Ovary (tissue), 9 donors: Measurements from ENCODE around the gene NMT2. TPM values are rescaled to one million over a fixed set of nuclear protein-coding genes. Genes with fewer than 3 reads are reported as not detected.

Experiments used
- DNase-seq, 5 donors: peaks; one replicate each; pipeline ENCODE4 v3.0.0-alpha.2; 2019 to 2020
- H3K27ac ChIP-seq, 2 donors: fragments of 200-600 bp; one replicate each; pipeline versions ENCODE4 v1.5.1 to v1.8.0; 2019 to 2022
- H3K27me3 ChIP-seq: fragments of 200-600 bp; one replicate; pipeline ENCODE4 v1.8.0; 2022
- H3K36me3 ChIP-seq: fragments of 200-600 bp; sonication (generic); one replicate; pipeline ENCODE4 v1.5.1; 2019
- H3K4me1 ChIP-seq: one replicate; pipeline ENCODE4 v1.8.1; 2013; ENCODE audit warnings: mild to moderate bottlenecking, moderate library complexity; ENCODE audit not compliant: insufficient read depth
- H3K4me3 ChIP-seq: fragments of 200-600 bp; sonication (generic); one replicate; pipeline ENCODE4 v1.5.1; 2017
- H3K9me3 ChIP-seq, 2 donors: fragments of 200-600 bp in 1 of 2; sonication (generic) in 1 of 2; one replicate each; pipeline versions ENCODE4 v1.5.1 to v1.8.1; 2013 to 2019; ENCODE audit warnings: mild to moderate bottlenecking in 1 of 2, moderate library complexity in 1 of 2
- EP300 ChIP-seq: sonication (generic); formaldehyde crosslinking; IDR thresholded peaks from one replicate; pipeline ENCODE4 v1.6.1; 2017; ENCODE audit warnings: antibody characterized with exemption
- POLR2A ChIP-seq: fragments of 450-650 bp; IDR thresholded peaks from one replicate; pipeline ENCODE4 v1.6.1; 2017; ENCODE audit warnings: antibody characterized with exemption, mild to moderate bottlenecking, moderate library complexity
- WGBS, 3 donors: extraction: QIAGEN DNeasy Blood & Tissue Kit in 1 of 3; methylation state at CpG; one replicate each; pipeline versions ENCODE4 v1.1.5 to v1.1.7; 2013 to 2017; 5-methylcytosine and 5-hydroxymethylcytosine counted together
- intact Hi-C, 4 donors: fragments of 100-400 bp; cut with DNase I; formaldehyde crosslinking; loops; one replicate each; pipeline versions ENCODE4 v1.11.0 to v1.15.1; 2022 to 2023
- polyA plus RNA-seq, 2 donors: library from polyadenylated mRNA; stranded (reverse); fragments of 200-250 nt in 1 of 2; fragments of 350-450 nt in 1 of 2; fragmentation: Illumina TruSeq in 1 of 2; extraction: RNeasy Lipid Tissue Mini Kit (QIAGEN cat#74804) in 1 of 2; gene quantifications; one replicate each; pipeline ENCODE4 v1.2.3, GENCODE V29; 2013 to 2014
- total RNA-seq, 7 donors: library from RNA; depleted of rRNA in 2 of 7; stranded (reverse); fragments of >200 nt in 2 of 7; fragmentation: NEBNext Ultra II Directional in 3 of 7; extraction: Animal tissue kit (Norgen Biotek cat#: 25700) in 3 of 7; gene quantifications; one replicate each; pipeline versions ENCODE4 v1.1.0 to v1.2.4, GENCODE V29; 2016 to 2023
- TF ChIP-seq, protein P1 (sequence below), 3 donors: fragments of 450-650 bp in 2 of 3; fragments of 200-600 bp in 1 of 3; IDR thresholded peaks; one replicate each; pipeline versions ENCODE4 v1.5.1 to v1.8.0; 2016 to 2022; ENCODE audit warnings: antibody characterized with exemption in 3 of 3, mild to moderate bottlenecking in 1 of 3
- donor health status: DM: no; HTN: no; CAD: no; lungs with moderate emphysema.
- donor health status: DM: no; HTN: no; CAD: no.
- donor health status: Bipolar disorder and iron deficiency.
- donor health status: DM: yes; HTN: yes; CAD: no.
- donor health status: DM: no; HTN: no; CAD: no.
- donor health status: DM: yes; HTN: yes; CAD: no.

NMT2 gene
- total and polyA plus RNA-seq, 9 donors = 11.5 to 30.3 (median 25.8) TPM

DNA sequence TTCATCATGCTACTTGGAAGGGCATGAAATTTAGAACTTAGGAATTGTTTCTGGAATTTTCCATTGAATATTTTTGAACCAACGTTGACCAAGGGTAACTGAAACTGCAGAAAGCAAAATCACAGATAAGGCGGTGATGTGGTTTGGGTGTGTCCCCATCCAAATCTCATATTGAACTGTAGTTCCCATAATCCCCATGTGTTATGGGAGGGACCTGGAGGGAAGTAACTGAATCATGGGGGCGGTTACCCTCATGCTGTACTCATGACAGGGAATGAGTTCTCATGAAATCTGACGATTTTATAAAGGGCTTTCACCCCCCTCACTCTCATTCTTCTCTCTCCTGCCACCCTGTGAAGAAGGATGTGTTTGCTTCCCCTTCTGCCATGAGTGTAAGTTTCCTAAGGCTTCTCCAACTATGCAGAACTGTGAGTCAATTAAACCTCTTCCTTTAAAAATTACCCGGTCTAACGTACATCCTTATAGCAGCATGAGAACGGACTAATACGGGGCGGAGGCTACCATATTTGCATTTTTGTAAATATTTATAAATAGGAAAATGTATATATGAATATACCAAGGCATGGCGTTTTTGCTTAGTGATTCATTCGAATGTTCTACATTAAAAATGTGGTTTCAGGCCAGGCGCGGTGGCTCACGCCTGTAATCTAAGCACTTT is 12.4 kb downstream of the NMT2 start:
- WGBS, 3 donors = 91 to 92% (median 91%) methylated on average over 14 of the region's 14 CpGs
- Histone ChIP-seq H3K36me3 (no peaks in the 10 kb centered on the region), H3K4me3 (no peak overlapping the region), H3K4me1 (peaks cover 2% of the 10 kb centered on the region), H3K27me3 (no peaks in the 10 kb centered on the region), H3K27ac (no peak overlapping the region), H3K9me3 (no peaks in the 10 kb centered on the region)
- no peak for DNase-seq
- intact Hi-C loops = no loop called here
- TF ChIP-seq, protein P1, sequence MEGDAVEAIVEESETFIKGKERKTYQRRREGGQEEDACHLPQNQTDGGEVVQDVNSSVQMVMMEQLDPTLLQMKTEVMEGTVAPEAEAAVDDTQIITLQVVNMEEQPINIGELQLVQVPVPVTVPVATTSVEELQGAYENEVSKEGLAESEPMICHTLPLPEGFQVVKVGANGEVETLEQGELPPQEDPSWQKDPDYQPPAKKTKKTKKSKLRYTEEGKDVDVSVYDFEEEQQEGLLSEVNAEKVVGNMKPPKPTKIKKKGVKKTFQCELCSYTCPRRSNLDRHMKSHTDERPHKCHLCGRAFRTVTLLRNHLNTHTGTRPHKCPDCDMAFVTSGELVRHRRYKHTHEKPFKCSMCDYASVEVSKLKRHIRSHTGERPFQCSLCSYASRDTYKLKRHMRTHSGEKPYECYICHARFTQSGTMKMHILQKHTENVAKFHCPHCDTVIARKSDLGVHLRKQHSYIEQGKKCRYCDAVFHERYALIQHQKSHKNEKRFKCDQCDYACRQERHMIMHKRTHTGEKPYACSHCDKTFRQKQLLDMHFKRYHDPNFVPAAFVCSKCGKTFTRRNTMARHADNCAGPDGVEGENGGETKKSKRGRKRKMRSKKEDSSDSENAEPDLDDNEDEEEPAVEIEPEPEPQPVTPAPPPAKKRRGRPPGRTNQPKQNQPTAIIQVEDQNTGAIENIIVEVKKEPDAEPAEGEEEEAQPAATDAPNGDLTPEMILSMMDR (IDR thresholded peaks at IDR 0.05) = no peak
- TF ChIP-seq POLR2A (no peak), EP300 (no peak)

DNA sequence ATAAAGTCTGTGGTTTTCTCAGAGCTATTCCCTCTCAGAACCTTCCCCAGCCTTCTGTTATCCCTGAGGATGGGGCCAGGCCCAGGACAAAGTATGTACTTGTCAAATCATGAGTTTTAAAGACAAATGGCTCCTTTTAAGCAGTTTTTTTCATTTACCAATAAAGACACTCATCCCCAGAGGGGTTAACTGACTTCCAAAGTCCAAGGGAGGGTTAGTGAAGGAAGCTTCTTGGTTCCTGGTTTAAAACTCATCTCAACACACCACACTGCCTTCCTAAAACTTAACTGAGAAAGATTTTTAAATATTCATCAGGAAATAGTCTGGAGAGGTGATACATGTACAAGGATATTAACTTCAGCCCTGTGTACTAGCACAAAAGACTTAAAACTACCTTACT is 15.9 kb downstream of the NMT2 start:
- TF ChIP-seq POLR2A (no peak), EP300 (no peak)
- TF ChIP-seq, protein P1 (IDR thresholded peaks at IDR 0.05) = no peak
- Histone ChIP-seq H3K4me3 (no peak overlapping the region), H3K27me3 (no peaks in the 10 kb centered on the region), H3K27ac (no peak overlapping the region), H3K36me3 (no peaks in the 10 kb centered on the region), H3K9me3 (no peaks in the 10 kb centered on the region), H3K4me1 (peaks cover 2% of the 10 kb centered on the region)
- DNase-seq = no peak
- intact Hi-C loops = no loop called here

DNA sequence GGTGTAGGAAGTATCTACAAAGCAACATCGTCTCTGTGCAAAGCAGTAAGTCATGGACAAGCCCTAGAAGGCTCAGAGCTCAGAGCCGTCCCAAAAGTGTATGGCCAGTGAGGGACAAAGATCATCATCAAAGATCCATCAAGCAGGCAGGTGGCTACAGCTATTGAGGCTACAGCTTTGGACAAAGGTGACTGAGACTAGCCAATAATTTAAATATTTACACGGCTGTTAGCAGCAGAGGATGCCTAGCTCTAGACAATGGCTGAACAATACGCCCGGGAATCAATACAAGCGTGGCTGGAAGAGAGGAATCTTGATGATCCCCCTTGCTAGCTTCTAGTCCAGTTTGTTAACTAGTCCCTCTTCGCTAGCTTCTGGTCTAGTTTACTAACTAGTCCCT is 17.9 kb downstream of the NMT2 start:
- no peaks in the 10 kb centered on the region for H3K36me3 ChIP-seq
- TF ChIP-seq POLR2A = no peak
- no peak for TF ChIP-seq EP300
- TF ChIP-seq, protein P1 (IDR thresholded peaks at IDR 0.05) = no peak
- H3K4me1 ChIP-seq = peaks cover 2% of the 10 kb centered on the region
- H3K27me3 ChIP-seq = no peaks in the 10 kb centered on the region
- H3K27ac ChIP-seq = no peak overlapping the region
- 97 to 98% (median 97%) methylated on average over 7 of the region's 7 CpGs for WGBS, 3 donors
- H3K9me3 ChIP-seq = no peaks in the 10 kb centered on the region
- intact Hi-C loops = no loop called here
- DNase-seq = no peak
- no peak overlapping the region for H3K4me3 ChIP-seq

DNA sequence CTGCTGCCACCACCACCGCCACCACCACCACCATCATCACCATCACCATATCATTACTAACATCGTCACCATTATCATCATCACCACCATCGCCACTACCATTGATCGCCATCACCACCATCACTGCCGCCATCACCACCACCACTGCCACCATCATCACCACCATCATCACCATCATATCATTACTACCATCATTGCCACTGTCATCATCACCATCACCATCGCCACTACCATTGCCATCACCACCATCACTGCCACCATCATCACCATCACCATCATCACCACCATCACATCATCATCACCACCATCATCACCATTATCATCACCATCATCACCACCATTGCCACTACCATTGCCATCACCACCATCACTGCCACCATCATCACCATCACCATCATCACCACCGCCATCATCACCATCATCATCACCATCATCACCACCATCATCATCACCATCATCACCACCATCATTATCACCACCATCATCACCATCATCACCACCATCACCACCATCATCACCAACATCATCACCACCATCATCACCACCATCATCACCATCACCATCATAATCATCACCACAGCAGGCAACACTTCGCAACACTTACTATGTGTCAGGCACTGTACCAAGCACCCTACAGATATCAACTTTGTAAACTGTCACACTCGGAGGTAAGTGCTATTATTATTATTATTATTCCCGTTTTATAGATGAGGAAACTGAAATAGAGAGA is 19.3 kb downstream of the NMT2 start:
- Histone ChIP-seq H3K4me1 (peaks cover 2% of the 10 kb centered on the region), H3K36me3 (no peaks in the 10 kb centered on the region), H3K9me3 (no peaks in the 10 kb centered on the region), H3K27ac (no peak overlapping the region), H3K27me3 (no peaks in the 10 kb centered on the region), H3K4me3 (no peak overlapping the region)
- WGBS, 3 donors = 88 to 93% (median 89%) methylated on average over 10 of the region's 10 CpGs
- DNase-seq = no peak
- intact Hi-C loops = no loop called here
- TF ChIP-seq, protein P1 (IDR thresholded peaks at IDR 0.05) = no peak
- TF ChIP-seq EP300 (no peak), POLR2A (no peak)
